ENCODE results near the gene MYH15. TPM values are rescaled to one million over a fixed set of nuclear protein-coding genes. Genes with fewer than 3 reads are reported as not detected.

The MYH15 gene
- polyA plus RNA-seq, 3 donors = not detected

GRCh38 chr3:108441518-108441917 is 68.9 kb downstream of the MYH15 start:
- Histone ChIP-seq H3K79me2 (ENCODE audit: insufficient read depth, low read length) (no peaks in the 10 kb centered on the region), H4K20me1 (ENCODE audit: insufficient read depth, low read length) (no peaks in the 10 kb centered on the region), H3K9me3 (replicated peaks in 1 of 2; ENCODE audit: control insufficient read depth in 1 of 2, insufficient read depth in 1 of 2, low read length in 2 of 2) (peaks cover 7 to 8% of the 10 kb centered on the region in 2 donors), H2AFZ (ENCODE audit: insufficient read depth, low read depth, low read length, poor library complexity, severe bottlenecking) (peak overlapping the region; percentile 6), H3K4me3 (replicated peaks in 1 of 3; ENCODE audit: low read depth in 2 of 3, low read length in 3 of 3) (no peak overlapping the region), H3K9ac (ENCODE audit: insufficient read depth, low read length, poor library complexity, severe bottlenecking) (no peak overlapping the region), H3K4me1 (ENCODE audit: control insufficient read depth in 1 of 2, insufficient read depth in 2 of 2, low read length in 2 of 2) (no peaks in the 10 kb centered on the region), H3K36me3 (replicated peaks in 1 of 2; ENCODE audit: control insufficient read depth in 1 of 2, insufficient read depth in 2 of 2, low read length in 2 of 2) (no peaks in the 10 kb centered on the region), H3K27me3 (ENCODE audit: control insufficient read depth in 2 of 2, insufficient read depth in 2 of 2, low read length in 2 of 2) (no peaks in the 10 kb centered on the region), H3K4me2 (replicated peaks; ENCODE audit: extremely low read depth, low read length, poor library complexity, severe bottlenecking) (no peak overlapping the region), H3K27ac (ENCODE audit: low read depth in 1 of 2, low read length in 2 of 2) (no peak overlapping the region)
- TF ChIP-seq, protein P1, sequence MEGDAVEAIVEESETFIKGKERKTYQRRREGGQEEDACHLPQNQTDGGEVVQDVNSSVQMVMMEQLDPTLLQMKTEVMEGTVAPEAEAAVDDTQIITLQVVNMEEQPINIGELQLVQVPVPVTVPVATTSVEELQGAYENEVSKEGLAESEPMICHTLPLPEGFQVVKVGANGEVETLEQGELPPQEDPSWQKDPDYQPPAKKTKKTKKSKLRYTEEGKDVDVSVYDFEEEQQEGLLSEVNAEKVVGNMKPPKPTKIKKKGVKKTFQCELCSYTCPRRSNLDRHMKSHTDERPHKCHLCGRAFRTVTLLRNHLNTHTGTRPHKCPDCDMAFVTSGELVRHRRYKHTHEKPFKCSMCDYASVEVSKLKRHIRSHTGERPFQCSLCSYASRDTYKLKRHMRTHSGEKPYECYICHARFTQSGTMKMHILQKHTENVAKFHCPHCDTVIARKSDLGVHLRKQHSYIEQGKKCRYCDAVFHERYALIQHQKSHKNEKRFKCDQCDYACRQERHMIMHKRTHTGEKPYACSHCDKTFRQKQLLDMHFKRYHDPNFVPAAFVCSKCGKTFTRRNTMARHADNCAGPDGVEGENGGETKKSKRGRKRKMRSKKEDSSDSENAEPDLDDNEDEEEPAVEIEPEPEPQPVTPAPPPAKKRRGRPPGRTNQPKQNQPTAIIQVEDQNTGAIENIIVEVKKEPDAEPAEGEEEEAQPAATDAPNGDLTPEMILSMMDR (IDR thresholded peaks at IDR 0.05) = no peak
- H3K27me3 Mint-ChIP-seq (ENCODE audit: low read depth in 3 of 3) = peaks cover 0 to 3% (median 2%) of the 10 kb centered on the region in 3 donors
- H3K27ac Mint-ChIP-seq = no peak overlapping the region
- no peak for DNase-seq
- WGBS (ENCODE audit: insufficient coverage) = no CpG with 5 or more reads among the region's 2 CpGs
- intact Hi-C loops (cut with micrococcal nuclease) = no loop called here
- peaks cover 4% of the 10 kb centered on the region for H3K4me1 Mint-ChIP-seq
- H3K4me3 Mint-ChIP-seq = no peak overlapping the region
- H3K9me3 Mint-ChIP-seq = peaks cover 5 to 9% (median 8%) of the 10 kb centered on the region in 7 donors
- peaks cover 0 to 2% of the 10 kb centered on the region in 2 donors for H3K36me3 Mint-ChIP-seq

GRCh38 chr3:108441071-108441507 is 69.3 kb downstream of the MYH15 start:
- TF ChIP-seq, protein P1 (IDR thresholded peaks at IDR 0.05) = no peak
- Mint-ChIP-seq H3K4me3 (no peak overlapping the region), H3K9me3 (peaks cover under 1 to 5% (median 3%) of the 10 kb centered on the region in 7 donors), H3K36me3 (no peaks in the 10 kb centered on the region), H3K27ac (no peak overlapping the region), H3K27me3 (ENCODE audit: low read depth in 3 of 3) (peaks cover 0 to 3% (median 2%) of the 10 kb centered on the region in 3 donors), H3K4me1 (peaks cover 4% of the 10 kb centered on the region)
- WGBS (ENCODE audit: insufficient coverage) = 98% methylated on average over 5 of the region's 7 CpGs
- peaks cover 3% of the 10 kb centered on the region in 2 donors for H3K9me3 ChIP-seq (replicated peaks in 1 of 2; ENCODE audit: control insufficient read depth in 1 of 2, insufficient read depth in 1 of 2, low read length in 2 of 2)
- no peaks in the 10 kb centered on the region for H4K20me1 ChIP-seq (ENCODE audit: insufficient read depth, low read length)
- H3K9ac ChIP-seq (ENCODE audit: insufficient read depth, low read length, poor library complexity, severe bottlenecking) = no peak overlapping the region
- no peak overlapping the region for H3K4me3 ChIP-seq (replicated peaks in 1 of 3; ENCODE audit: low read depth in 2 of 3, low read length in 3 of 3)
- H3K27ac ChIP-seq (ENCODE audit: low read depth in 1 of 2, low read length in 2 of 2) = no peak overlapping the region
- no peaks in the 10 kb centered on the region for H3K79me2 ChIP-seq (ENCODE audit: insufficient read depth, low read length)
- no peak overlapping the region for H3K4me2 ChIP-seq (replicated peaks; ENCODE audit: extremely low read depth, low read length, poor library complexity, severe bottlenecking)
- no peaks in the 10 kb centered on the region for H3K27me3 ChIP-seq (ENCODE audit: control insufficient read depth in 2 of 2, insufficient read depth in 2 of 2, low read length in 2 of 2)
- H2AFZ ChIP-seq (ENCODE audit: insufficient read depth, low read depth, low read length, poor library complexity, severe bottlenecking) = peak overlapping the region; percentile 6
- no peaks in the 10 kb centered on the region for H3K4me1 ChIP-seq (ENCODE audit: control insufficient read depth in 1 of 2, insufficient read depth in 2 of 2, low read length in 2 of 2)
- no peak for DNase-seq
- no peaks in the 10 kb centered on the region for H3K36me3 ChIP-seq (replicated peaks in 1 of 2; ENCODE audit: control insufficient read depth in 1 of 2, insufficient read depth in 2 of 2, low read length in 2 of 2)
- intact Hi-C loops (cut with micrococcal nuclease) = no loop called here

Measured in CD14-positive monocyte (primary cell).